Ascending aorta (tissue), 2 donors: ENCODE results near the gene NANOGP8. TPM values are rescaled to one million over a fixed set of nuclear protein-coding genes. Genes with fewer than 3 reads are reported as not detected.

Source experiments
- DNase-seq, 2 donors: peaks; one replicate each; pipeline ENCODE4 v3.0.0-alpha.2; 2019; ENCODE audit warnings: low spot score in 2 of 2
- H3K27ac ChIP-seq, 2 donors: fragments of 200-600 bp; sonication (generic); one replicate each; pipeline ENCODE4 v1.5.1; 2016 to 2017; ENCODE audit warnings: mild to moderate bottlenecking in 1 of 2
- H3K27me3 ChIP-seq: fragments of 200-600 bp; sonication (generic); one replicate; pipeline ENCODE4 v1.5.1; 2017
- H3K36me3 ChIP-seq, 2 donors: fragments of 200-600 bp; sonication (generic); one replicate each; pipeline ENCODE4 v1.5.1; 2016
- H3K4me1 ChIP-seq, 2 donors: fragments of 200-600 bp; sonication (generic); one replicate each; pipeline ENCODE4 v1.5.1; 2016 to 2017; ENCODE audit warnings: mild to moderate bottlenecking in 1 of 2
- H3K4me3 ChIP-seq, 2 donors: fragments of 200-600 bp; sonication (generic); one replicate each; pipeline ENCODE4 v1.5.1; 2016 to 2017; ENCODE audit warnings: mild to moderate bottlenecking in 1 of 2
- H3K9me3 ChIP-seq, 2 donors: fragments of 200-600 bp; sonication (generic); one replicate each; pipeline ENCODE4 v1.5.1; 2016
- CTCF ChIP-seq, 3 experiments: fragments of 200-600 bp in 2 of 3; fragments of 450-650 bp in 1 of 3; sonication (generic) in 2 of 3; IDR thresholded peaks; one replicate each; pipeline ENCODE4 v1.5.1; 2016 to 2019; ENCODE audit warnings: antibody characterized with exemption in 3 of 3, mild to moderate bottlenecking in 1 of 3, moderate library complexity in 1 of 3
- intact Hi-C: fragments of 100-400 bp; cut with DNase I; formaldehyde crosslinking; loops from one replicate; pipeline ENCODE4 v1.15.1; 2023
- total RNA-seq: library from RNA; depleted of rRNA; stranded (reverse); fragments of >200 nt; gene quantifications from one replicate; pipeline ENCODE4 v1.1.0, GENCODE V29; 2016

NANOGP8 gene
- total RNA-seq, 1 donor from 2014 or later, result not detected

GRCh38 chr15:35123743-35124142 lies 38.6 kb upstream of the NANOGP8 start:
- no peak overlapping the region for H3K4me3 ChIP-seq
- H3K4me1 ChIP-seq, result no peaks in the 10 kb centered on the region
- no peaks in the 10 kb centered on the region for H3K36me3 ChIP-seq
- no peak for TF ChIP-seq CTCF (IDR thresholded peaks at IDR 0.05)
- no peak overlapping the region for H3K27ac ChIP-seq
- no peaks in the 10 kb centered on the region for H3K27me3 ChIP-seq
- intact Hi-C loops, result no loop called here
- no peaks in the 10 kb centered on the region for H3K9me3 ChIP-seq
- DNase-seq, result no peak

- Histone ChIP-seq H3K9me3 (no peaks in the 10 kb centered on the region), H3K36me3 (no peaks in the 10 kb centered on the region), H3K27me3 (no peaks in the 10 kb centered on the region), H3K4me1 (no peaks in the 10 kb centered on the region), H3K27ac (no peak overlapping the region), H3K4me3 (no peak overlapping the region)
- intact Hi-C loops, result no loop called here
- no peak for TF ChIP-seq CTCF (IDR thresholded peaks at IDR 0.05)
- no peak for DNase-seq
These were observed 36.7 kb upstream of the NANOGP8 start for GRCh38 chr15:35121611-35122359.

- DNase-seq, result no peak
- H3K4me3 ChIP-seq, result no peak overlapping the region
- H3K27me3 ChIP-seq, result no peaks in the 10 kb centered on the region
- no peaks in the 10 kb centered on the region for H3K9me3 ChIP-seq
- TF ChIP-seq CTCF (IDR thresholded peaks at IDR 0.05), result no peak
- H3K36me3 ChIP-seq, result no peaks in the 10 kb centered on the region
- intact Hi-C loops, result no loop called here
- no peaks in the 10 kb centered on the region for H3K4me1 ChIP-seq
- no peak overlapping the region for H3K27ac ChIP-seq
These were observed 35.1 kb upstream of the NANOGP8 start for GRCh38 chr15:35120173-35120572.

GRCh38 chr15:35118960-35119359 lies 33.9 kb upstream of the NANOGP8 start:
- Histone ChIP-seq H3K27ac (no peak overlapping the region), H3K4me3 (no peak overlapping the region), H3K27me3 (no peaks in the 10 kb centered on the region), H3K36me3 (no peaks in the 10 kb centered on the region), H3K4me1 (no peaks in the 10 kb centered on the region), H3K9me3 (no peaks in the 10 kb centered on the region)
- intact Hi-C loops, result no loop called here
- TF ChIP-seq CTCF (IDR thresholded peaks at IDR 0.05), result no peak
- no peak for DNase-seq

- H3K4me3 ChIP-seq, result no peak overlapping the region
These were observed 32.6 kb upstream of the NANOGP8 start for GRCh38 chr15:35117543-35118265.

More at GRCh38 chr15:35117543-35118265, 32.6 kb upstream of the NANOGP8 start:
- Histone ChIP-seq H3K27ac (no peak overlapping the region), H3K36me3 (no peaks in the 10 kb centered on the region), H3K9me3 (no peaks in the 10 kb centered on the region), H3K27me3 (no peaks in the 10 kb centered on the region), H3K4me1 (no peaks in the 10 kb centered on the region)
- no peak for TF ChIP-seq CTCF (IDR thresholded peaks at IDR 0.05)
- intact Hi-C loops, result no loop called here
- no peak for DNase-seq
